NCI-H146 treated with DMSO at 0.1 percent for 48 hours (cell line): ENCODE data around the gene TCN2.
"Not testable (repeated sequence)": the region's sequence is repeated elsewhere in the genome, so short reads cannot be mapped to it uniquely, and the experiment has no call there.

Source experiments
- DNase-seq: peaks from one replicate; lab custom pipeline; 2025; ENCODE audit not compliant: unreplicated experiment; lab: John Stamatoyannopoulos, UW

The TCN2 gene

DNA sequence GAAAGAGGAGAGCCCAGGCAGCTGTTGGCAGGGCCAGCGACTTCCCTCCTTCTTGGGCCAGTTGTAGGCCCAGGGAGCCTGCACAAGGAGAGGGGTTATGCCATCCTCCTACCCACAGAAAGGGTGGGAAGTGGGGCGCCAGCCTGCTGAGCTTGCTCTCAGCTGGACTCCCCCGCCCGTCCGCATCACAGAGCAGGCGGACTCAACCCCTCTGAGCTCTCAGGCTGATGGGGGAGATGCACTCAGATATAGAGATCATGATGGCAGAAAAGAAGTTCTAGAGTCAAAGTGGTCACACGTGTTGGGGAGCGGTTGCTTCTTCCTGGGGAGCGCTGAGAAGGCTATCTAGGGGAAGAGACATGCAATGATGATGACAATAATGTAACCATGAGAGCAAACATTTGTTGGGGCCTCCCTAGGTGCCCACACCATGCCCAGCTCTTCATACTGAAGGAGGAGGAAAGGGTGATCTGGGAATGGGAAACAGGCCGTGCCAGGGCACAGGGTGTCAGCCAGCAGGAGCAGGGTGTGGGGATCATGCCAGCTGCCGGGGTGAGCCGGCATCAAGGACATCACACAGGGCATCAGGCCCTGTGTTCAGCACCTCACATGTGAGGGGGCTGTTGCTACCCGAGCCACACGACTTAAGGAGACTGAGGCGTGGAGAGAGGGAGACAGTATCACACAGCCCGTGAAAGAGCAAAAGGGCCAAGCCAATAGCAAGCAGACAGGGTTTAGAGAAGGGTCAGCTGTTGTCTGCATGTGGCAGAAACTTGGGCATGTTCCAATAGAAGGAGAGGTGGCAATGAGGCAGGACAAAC lies 36.3 kb downstream of the TCN2 start:
- no peak for DNase-seq

DNA sequence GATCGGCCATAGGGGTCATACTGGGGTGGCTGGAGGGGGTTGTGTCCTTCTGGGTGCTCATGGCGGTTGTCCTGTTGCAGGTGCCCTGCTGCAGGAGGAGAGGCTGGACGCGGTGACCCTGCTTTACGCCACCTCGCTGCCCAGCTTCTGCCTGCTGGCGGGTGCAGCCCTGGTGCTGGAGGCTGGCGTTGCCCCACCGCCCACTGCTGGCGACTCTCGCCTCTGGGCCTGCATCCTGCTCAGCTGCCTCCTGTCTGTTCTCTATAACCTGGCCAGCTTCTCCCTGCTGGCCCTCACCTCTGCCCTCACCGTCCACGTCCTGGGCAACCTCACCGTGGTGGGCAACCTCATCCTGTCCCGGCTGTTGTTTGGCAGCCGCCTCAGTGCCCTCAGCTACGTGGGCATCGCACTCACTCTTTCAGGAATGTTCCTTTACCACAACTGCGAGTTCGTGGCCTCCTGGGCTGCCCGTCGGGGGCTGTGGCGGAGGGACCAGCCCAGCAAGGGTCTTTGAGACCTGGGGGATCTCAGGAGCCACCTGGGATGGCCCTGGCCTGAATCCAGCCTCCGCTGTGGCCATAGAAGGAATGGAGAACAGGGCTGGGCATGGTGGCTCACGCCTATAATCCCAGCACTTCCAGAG lies 39.7 kb downstream of the TCN2 start:
- DNase-seq: no peak

DNA sequence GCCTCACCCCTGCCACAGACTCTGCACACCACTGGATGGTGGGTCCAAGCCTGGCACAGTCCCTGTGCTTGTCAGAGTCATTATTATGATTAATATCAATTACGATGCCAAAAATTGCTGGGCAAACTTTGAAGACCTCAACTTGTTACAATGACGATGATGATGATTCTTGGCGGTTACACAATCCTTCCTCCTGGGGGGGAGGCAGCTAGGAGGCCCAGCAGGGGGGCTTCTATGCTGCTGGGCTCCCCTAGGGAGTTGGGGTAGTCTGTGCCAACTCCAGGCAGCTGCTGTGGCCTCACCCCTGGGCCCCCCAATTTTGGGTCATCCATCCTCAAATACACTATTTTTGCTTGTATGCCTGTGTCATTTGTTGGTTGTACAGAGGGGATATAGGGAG lies 40.6 kb downstream of the TCN2 start:
- no peak for DNase-seq

DNA sequence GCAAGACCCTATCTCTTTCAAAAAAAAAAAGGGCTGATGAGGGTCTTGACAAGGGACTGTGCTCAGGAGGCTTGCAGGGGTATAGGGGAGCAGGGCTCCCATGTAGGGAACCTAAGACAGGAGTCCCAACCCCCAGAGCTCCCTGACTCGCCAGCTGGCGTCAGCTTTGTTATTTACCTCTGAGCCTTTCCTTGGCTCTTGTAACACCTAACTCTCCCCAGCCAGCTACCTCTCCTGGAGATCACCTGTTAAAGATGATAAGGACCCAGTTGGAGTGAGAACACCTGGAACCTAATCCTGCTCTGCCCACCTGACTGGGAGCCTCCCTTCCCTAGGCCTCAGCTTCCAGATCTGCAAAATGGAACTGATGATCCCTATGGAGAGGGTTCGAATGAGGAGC lies 41.9 kb downstream of the TCN2 start:
- no peak for DNase-seq

DNA sequence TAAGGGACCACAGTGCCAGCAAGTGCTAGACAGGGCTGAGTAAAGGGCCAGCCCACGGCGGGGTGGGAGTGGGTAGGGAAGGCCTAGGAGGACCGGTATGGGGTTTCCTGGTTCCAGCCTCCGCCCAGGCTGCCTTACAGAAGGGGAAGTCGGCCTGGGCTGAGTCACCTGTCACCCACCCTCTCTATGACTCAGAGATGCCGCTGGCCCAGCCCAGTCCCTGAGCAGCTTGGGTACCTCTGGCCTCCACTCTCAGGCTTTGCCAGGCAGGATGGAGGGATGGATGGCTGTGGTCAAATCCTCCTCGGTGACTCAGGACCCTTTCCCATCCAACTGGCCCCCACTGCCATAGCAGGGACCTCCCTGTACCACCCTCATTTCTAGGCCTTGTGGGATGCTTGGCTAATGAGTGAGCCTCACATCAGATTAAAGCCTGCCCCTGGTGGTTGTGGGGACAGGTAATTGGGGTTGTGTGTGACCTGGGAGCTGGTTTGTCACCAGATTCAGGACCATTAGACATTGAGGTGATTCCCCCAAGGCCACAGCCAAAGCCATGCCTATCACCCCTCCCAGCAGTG lies 42.5 kb downstream of the TCN2 start:
- no peak for DNase-seq

DNA sequence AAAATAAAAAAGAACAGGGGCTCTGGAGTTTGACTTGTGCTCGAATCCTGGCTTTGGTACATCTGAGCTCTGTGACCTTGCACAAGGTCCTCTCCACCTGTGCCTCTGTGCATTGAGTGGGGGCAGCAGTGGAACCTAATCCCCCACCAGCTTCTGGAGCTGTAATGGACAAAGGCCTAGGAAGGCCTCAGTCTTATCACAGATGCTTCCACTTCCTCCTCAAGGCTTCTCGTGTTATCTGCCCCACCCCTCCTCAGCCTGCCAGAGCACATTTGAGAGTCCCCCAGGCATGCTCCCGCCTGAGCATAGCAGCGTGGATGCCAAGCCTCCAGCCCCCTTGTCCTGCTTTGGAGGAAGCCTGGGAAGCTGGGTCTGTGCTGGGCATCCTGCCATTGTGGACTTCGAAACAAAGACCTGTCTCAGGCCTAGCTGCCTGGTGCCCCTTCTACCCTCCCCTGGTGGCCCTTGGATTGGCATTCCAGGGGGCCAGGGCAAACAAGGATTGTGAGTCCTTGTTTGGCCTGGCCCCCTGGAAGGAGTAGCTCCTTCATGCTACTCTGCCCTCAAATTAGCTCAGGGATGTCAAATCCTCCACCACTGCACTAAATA lies 43.6 kb downstream of the TCN2 start:
- no peak for DNase-seq

DNA sequence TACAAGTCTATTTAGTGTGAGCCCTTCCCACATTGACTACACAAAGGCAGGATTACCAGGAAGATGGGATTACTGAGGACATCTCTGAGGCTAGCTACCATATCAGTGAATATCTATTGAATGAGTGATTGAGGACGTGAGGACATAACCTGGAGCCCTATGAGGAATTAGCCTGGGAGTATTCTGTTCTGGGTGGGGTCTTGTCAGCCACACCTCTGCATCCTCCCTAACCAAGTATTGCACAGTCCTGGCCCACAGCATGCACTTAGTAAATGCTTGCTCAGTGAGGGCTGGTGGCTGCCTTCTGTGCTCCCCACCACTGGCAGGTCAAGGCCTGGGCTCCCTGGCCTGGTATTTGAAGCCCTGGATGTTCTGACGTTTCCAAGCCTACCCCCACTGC lies 45.9 kb downstream of the TCN2 start:
- DNase-seq: no peak

DNA sequence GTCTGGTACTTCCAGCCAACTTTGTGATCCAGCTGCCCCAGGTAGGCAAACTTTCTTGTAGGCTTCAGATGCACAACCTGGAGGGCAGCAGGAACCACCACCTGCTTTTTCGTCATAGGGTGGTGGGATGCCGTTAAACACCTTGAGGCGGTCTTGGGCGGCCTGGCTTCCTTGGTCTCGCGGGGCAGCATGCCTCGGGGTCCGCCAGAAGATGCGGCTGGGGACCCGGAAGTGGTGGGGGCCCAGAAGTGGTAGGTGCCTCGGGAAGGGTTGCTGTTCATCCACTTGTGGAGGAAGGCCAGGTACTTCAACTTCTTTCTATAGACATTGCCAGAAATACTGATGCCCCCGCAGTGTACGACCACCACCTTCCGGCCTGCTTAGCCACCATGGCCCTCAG lies 47.4 kb downstream of the TCN2 start:
- no peak for DNase-seq

DNA sequence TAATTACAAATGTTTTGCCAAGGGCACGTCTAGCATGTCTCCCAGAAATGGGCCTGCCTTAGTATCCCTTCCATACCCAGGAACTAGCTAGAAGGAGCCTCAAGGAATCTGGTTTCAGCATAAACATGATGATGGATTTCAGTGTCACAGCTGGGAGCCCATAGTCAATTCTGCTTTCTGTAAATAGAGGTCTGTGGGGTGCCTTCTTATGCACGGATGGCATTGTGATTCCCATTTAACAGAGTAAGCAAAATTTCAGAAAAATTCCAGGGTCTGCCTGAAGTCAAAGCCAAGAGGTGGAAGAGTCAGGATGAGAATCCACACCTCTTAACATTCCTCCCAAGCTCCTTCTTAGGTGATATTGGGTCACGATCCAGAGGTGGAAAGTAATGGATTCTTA lies 48.6 kb downstream of the TCN2 start:
- DNase-seq: no peak

DNA sequence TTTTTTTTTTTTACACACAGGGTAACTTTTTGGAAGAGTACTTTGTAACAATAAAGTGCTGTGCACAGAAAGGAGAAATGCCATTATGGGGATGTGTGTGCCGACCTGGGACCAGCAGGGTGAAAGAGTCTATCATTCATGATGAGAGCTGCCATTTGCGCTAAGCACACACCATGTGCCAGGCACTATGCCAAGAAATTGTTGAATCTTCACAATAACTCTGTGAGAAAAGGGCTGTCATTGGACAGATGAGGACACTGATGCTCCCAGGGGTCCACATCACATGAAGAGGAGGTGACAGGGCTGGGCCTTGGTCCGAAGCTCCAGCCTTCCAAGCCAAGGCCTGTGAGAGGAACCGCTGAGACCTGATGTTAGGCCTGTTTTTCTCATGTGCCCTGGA lies 55.1 kb downstream of the TCN2 start:
- DNase-seq: peak; percentile 23

DNA sequence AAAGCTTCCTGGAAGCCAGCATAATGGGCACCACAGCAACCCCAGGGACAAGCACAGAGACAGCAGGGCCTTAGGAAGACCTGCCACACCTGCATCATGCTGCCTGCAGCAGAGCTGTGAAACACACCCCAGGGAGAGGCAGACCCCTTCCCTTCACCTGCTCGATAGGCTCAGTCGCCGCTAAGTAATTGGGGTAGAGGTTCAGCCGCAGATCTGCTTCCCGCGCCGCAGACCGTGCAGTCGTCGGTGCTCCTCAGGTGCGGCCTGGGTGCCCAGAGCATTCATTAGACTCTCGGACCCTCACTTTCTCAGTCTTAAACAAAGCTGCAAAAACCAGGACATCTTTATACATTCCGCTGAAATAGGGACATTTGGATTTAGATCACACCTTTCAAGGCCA lies 57.8 kb downstream of the TCN2 start:
- no peak for DNase-seq

DNA sequence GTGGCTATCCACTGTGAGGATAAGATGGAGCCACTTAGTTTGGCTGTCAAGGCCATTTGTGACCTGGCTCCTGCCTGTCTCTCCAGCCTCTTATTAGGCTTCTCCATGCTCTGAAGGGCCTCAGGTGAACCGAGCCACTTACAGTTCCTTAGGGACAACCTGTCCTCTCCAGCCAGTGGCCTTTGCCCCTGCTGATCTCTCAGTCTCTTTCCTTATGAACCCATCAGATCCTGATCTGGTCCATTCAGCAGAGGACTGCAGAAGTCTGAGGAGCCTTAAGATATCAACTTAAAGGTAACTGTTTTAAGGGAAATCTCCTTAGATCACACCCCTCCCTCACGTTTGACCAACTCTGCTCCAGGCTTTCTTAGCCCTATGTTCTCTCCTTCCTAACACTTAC lies 58.3 kb downstream of the TCN2 start:
- DNase-seq: no peak

DNA sequence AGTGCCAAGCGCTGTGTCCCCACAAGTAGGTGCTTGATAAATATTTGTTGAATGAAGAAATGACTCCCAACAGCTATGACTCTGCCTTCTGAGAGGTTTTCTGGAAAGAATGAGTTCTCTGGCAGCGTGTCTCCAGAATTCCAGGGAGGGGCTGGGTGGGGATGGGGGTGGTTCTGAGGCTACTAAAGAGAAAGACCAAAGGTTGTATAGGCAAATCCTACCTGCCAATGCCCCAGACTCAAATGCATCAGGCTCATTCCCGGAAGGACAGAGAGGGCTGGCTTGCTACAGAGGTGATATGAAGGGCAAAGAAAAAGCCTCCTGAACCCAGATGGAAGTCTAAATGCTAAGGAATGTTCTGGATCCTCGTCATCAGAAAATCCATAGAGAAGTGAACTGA lies 58.8 kb downstream of the TCN2 start:
- no peak for DNase-seq

DNA sequence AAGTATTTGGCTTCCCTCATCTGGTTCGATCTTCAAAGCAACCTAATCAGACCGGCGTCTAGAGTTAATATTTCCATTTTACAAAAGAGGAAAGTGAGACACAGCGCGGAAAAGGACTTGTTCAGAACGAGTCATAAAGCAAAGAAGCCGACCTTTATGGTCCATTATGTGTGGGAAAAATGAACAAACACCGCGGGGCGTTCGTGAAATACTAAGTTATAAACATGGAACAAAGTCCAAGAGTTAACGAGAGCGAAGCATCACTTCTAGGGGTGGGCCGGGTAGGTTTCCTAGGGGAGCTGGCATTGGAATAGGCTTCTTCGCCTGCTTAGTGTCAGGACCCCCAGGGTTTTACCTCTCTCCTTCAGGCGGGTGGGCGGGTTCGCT lies 60.1 kb downstream of the TCN2 start:
- no peak for DNase-seq

DNA sequence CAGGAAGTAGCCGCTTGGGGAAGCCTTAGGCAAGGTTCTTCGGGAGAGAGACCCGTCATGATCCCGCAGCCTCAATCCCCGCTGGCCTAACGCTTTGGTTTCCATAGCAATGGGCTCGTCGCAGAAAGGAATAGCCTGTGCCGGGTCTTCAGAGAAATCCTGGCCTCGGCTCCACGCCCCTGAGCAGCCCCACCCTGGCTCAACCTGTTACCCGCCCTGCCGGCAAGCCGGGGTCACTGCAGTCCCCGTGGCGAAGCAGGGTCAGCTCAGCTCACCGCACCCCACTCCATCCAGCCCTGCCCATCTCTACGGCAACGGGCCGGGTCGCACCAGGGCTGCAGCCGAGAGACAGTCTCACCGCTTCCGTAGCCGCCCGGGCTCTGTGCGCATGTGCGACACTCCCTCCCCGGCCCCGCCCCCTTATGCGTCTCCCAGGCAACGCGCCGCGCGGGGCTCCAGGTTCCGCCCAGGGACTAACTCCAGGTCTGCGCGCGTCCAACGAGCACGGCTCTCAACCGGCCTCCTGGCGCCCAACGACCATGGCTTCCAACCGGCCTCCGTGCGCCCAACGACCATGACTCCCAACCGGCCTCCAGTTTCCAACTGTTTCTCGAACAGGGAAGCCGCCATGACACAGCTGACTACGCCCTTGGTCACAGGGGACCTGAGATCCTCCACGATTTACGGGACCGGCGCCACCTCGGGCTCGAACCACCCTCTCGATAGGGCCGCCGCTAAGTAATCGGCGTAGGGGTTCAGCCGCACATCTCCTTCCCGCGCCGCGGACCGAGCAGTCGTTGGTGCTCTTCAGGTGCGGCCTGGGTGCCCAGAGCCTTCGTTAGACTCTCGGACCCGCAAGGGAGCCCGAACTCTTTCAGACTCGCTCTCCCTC lies 60.8 kb downstream of the TCN2 start, which contains the start of gene DUSP18:
DUSP18 (minus strand) TSS at position 382 of the 892 bp plus-strand sequence. CDS start 3,872 bp downstream, outside the sequence.
- DNase-seq: peak; percentile 81

DNA sequence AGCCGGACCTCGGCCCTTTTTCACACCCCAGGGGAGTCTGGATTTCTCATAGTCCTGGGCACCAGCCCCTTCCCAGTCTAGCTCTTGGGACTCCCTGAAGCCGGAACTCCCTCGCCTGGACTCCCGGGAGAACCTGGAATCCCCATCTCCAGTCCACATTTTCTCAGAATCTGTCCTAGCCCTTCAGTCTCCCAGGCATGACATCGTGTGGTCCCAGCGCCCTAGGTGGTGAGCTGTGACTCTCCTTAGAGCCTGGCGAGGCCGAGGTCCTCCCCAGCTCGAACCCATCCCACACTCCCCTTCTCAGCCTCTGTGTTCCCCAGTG lies 61.4 kb downstream of the TCN2 start:
- no peak for DNase-seq

DNA sequence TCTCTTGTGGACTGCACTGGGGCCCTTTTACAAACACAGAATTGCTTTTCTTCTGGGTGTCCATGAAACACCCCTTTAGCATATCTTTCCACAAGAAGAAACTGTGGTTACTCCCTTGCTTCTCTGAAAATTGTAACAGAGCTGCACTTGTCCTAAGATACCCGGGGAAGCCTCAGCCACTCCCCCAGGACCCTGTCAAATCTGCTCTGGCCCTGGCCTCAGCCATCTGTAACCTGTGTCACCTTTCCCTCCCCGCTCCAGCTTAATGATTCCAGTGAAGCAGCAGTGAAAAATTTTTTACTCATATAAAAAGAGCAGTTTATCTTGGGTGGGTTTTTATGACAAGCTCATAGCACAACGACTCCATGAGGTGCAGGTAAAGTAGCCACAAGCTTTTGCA lies 64.1 kb downstream of the TCN2 start:
- DNase-seq: no peak

DNA sequence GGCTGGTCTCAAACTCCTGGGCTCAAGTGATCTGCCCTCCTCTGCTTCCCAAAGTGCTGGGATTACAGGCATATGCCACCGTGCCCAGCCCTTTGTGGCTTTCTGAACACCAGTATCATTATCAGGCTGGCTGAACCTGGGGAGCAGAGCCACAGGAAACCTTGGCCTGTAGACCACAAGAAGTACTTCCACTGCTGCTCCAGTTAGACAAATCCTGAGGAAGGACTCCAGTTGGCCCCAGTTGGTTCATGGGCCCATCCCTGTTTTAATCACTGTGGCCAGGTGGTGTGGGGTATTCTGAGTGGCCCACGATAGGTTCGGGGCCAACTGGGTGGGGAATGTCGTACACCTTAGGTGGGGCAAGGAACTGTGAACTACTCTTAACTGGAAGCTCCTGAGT lies 66.2 kb downstream of the TCN2 start:
- DNase-seq: no peak

DNA sequence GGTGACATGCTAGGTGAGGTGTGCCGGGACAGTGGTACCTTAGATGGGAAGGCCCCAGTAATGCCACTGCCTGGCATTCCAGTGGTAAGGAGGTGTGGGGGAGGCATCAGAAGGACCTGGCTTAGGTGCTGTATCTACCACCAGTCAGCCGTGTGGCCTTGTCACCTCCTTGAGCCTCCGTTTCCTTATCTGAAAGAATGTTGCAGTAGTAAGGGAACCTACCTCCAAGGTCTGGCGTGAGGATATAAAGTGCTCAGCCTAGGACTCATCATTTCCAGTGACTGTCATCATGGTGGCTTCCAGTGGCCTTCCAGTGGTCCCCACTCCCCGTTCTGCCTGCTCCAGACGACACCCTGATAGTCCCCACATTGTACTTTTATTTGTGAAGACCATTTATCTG lies 67.5 kb downstream of the TCN2 start:
- DNase-seq: no peak

DNA sequence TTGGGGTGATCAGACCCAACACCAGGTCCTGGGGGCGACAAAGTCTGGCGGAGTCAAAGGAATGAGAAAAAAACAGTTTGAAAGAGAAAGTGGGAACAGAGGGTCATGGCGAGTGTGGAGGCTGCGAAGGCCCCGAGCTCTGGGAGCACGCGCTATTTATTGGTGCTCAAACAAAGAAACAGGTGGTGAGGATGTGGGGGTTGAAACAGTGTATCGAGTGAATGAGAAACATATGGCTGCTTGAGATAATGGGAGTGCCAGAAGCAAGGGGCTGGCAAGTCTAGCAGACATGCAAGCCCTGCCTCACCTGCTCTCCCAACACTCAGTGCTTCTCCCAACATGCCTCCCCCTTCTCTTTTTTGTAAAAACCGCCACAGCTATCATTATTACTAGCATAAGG lies 68.5 kb downstream of the TCN2 start:
- peak; percentile 50 for DNase-seq

DNA sequence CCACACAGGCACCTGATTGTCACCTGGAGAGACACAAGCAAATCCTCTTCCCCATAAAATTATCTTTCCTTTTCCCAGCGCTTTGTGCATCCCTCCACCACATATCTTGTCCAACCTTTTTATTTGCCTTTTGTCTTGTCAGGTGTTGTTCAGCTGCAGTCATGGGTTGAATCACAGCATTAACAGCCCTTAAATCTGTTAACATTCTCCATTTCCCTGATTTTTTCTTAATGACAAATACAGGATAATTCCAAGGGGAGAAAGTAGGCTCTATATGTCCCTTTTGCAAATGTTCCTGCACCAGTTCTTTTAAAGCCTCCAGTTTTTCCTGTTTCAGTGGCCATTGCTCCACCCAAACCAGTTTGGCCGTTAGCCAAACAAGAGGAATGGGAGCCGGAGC lies 69.6 kb downstream of the TCN2 start:
- not testable (repeated sequence) for DNase-seq
